ENCODE data around the gene TSHR.
"Not testable (repeated sequence)": the region's sequence is repeated elsewhere in the genome, so short reads cannot be mapped to it uniquely, and the experiment has no call there.

TSHR gene

DNA sequence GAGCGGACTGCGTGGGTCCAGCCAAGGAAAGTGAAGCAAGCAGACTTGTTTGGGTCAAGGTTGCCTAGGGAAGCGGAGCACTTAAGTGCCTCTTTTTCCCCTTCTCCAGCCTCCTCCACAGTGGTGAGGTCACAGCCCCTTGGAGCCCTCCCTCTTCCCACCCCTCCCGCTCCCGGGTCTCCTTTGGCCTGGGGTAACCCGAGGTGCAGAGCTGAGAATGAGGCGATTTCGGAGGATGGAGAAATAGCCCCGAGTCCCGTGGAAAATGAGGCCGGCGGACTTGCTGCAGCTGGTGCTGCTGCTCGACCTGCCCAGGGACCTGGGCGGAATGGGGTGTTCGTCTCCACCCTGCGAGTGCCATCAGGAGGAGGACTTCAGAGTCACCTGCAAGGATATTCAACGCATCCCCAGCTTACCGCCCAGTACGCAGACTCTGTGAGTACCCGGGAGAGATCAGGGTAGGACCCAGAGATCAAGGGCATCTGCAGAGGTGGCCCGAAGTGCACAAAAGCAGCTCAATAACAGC lies at the start of gene TSHR:
TSHR (plus strand) TSS at position 206 of the 526 bp plus-strand sequence; CDS start at position 266, 60 bp downstream.
- DNase-seq: peak; percentile 91

DNA sequence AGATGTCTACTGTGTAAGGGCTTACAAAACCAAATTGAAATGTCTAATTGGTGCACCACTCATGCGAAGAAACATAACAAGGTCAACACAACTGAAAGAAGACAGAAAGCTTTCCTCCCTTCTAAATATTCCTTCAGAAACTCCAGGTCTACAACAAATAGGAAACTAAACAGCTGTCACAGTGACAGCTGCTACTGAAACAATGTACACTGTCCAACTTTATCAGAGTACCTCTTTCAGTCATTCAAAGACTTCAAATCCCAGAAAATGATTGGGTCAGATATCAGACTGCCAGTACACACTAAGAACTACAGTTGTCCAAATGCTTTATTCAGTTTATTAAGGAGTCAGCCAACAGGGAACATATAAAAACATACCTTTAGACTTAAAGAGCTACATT lies 49.1 kb upstream of the TSHR start:
- no peak for DNase-seq

DNA sequence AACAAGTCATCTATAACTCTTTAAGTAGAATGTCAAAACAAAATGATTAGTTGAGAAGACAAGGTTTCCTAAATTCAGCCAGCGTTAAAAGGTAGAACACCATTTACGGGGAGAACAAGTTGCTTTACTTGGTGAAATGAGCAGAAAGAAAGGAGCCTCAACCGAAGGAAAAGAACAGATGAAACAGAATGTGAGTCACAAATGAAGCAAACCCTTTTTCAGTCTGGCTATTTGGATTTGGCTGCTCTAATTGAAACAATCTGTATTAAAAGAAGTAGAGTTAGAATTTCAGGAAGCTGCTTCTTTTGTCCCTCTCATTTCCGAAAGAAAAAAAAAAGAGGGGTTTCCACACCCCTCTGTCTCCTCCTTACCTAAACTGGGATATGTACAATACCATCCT lies 48.5 kb upstream of the TSHR start:
- no peak for DNase-seq

DNA sequence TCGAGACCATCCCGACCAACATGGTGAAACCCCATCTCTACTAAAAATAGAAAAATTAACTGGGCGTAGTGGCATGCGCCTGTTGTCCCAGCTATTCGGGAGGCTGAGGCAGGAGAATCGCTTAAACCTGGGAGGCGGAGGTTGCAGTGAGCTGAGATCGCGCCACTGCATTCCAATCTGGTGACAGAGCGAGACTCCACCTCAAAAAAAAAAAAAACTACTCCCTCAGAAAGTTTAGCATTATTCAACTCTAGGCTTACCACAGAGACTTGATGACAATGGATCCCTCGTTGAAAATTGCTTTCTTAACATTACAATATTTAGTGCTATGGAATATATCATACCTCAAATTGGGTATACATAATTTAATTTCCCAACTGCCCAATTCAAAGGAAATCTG lies 43.4 kb upstream of the TSHR start:
- DNase-seq: not testable (repeated sequence)

DNA sequence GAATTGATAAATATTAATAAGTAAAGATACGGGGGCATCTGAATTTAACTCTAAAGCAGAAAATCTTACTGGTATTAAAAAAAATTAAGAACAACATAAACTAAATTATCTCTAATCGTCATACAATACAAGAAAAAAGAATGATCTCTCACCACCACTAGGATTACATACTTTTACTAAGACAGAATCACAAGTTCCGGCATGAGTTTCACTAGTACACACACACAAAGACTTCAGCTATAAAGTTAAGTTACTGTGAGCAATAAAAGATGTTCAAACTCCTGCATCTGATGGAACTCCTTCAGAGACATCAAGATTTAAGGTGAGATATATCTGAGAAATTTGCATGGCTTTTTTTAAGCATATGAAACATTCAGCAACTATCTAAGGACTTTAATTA lies 35.8 kb upstream of the TSHR start:
- DNase-seq: no peak

DNA sequence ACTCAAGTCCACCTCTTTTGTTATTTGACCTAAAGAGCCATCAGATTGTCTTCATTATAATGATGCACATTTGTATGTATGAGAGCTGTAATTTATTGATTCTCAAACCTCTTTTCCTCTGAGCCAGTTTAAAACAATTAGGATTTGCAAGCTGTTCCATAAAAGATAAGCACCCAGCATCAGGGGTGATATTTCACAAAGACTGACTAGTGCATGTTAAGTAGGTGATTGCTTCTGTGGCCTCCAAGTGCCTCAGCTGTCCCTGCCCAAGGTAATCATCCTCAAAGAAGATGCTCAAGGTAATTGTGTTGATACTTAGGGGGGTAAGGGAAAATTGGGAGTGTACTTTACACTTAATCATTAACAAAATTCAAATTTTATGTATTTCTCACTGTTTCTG lies 32.1 kb upstream of the TSHR start:
- peak; percentile 76 for DNase-seq

DNA sequence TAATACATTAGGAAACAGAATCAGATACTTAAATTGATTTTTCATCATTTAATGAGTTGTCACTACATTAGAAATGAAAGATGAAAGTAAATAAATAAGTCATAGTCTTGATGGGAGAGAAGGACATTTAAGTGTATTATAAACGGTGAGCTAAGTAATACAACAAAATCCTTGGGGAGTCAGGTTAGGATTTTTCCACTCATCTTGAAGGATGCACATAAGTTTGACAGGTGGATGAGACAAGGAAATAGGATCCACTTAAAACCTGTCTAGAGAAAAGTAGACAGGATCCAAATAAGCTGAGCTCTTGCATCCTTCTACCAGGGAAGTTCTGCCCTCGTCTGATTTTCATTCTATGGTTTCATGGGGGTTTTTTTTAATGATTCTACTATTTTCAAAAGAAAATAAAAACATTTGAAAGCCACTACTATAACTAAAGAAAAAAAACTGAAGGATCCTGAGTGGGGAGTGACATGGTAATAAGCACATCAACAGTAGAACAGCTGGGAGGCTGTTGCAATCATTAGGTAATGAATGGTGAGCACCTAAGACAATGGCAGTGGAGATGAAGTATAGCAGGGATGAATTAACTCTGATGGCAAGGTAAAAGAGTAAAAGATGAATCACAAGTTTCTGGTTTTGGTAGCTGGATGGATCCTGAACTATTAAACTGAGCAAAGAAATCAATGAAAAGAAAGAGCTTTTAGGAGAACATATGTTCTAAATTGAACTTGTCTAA lies 30.9 kb upstream of the TSHR start:
- DNase-seq: peak; percentile 78

DNA sequence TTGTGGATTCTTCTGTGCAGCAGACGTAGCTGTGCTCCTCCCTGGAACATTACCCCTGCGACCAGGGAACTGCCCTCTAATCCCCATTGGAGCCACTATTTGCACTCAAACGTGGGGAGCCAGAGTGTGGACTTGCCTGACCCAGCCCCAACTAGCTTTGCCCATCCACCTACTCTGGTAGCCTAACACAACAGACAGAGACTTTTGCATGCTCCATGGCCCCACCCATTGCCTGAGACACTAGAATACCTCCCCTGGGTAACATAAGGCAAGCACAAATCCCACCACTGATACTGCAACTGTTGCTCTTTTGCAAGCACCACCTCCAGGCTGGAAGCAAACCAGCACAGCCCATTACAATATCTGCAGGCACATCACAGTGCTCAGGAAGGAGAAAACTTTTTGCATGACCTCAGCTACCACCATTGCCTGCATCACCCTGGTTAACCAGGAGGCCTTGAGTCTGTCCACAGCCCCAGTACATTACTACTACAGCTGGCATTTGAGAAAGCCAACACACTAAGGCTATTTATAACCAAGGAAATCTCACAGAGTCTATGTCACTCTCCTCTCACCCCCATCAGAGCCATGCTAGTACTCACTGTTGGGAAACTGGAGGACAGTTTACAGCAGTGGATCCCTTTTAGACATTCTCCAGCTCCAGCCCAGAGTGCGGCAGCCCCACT lies 28.9 kb upstream of the TSHR start:
- DNase-seq: no peak

DNA sequence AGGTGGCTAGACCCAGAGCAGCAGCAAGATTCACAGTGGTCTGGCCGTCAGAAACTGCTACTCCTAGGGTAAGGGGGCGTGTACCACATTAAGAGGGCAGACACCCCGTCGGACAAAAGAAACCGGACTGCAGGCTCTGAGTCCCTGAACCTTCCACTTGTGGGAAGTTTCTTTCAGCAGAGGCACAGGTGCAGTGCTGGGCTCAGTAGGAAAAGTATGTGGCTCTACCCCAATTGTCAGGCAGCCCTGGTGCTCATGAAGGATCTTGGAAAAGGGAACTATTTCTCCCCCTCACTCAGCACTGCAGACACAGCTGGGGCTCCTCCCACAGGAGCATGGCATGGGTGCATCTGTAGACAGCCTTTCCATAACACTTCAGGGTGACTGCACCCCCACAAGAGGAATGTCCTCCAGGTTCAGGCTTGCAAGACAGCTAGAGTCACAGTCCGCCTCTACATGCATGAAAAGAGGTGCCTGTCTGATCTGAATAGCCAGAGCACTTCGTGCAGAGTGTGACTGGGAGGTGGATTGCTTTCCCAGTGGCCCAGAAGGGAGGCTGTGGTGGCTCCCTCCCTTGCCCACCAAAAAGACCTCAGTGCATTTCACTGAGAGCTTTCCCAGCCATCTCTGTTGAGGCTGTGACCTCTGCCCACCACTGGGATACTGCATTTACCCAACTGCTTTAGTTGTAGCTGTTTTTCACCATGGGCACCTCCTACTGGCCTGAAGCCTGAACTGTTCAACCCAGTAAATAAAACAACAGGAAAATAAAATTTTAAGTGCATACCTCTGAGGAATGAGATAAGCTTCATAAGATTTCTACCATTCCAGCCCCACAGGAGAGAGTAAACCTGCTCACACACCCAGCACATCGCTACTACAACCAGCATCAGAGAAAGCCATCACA lies 28.1 kb upstream of the TSHR start:
- no peak for DNase-seq

DNA sequence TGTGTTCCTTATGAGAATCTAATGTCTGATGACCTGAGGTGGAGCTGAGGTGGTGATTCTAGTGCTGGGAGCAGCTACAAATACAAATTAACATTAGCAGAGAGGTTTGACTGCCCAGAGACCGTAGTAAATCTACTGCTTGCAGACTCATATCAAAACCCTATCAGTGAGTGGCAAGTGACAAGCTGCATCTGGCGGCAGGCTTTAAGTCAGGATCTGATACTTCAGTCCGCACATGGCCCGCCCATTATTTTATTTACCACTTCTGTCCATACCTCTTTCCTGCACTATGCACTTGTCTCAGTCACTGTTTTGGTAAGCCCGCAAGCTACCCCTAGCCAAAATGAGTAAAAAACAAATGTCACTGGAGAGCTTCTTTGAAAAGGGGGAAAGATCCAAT lies 25.3 kb upstream of the TSHR start:
- DNase-seq: no peak

DNA sequence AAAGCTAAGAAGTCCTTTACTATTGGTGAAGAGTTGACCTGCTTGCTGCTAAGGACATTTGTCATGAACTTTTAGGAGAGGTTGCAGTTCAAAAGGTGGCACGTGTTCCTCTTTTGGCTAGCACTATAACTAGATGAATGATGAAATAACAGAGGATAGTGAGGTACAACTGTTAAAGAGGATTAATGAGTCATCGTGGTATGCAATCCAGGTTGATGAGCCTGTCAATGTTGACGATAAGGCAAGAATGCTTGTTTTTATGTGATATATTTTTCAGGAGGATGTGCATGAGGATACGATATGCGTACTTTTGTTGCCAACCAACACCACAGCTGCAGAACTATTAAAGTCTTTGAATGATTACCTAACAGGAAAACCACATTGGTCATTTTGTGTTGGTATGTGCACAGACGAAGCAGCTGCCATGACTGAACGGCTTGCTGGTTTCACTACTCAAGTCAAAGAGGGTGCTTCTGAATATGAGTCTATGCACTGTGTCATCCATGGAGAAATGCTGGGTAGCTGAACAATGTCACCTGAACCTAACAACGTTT lies 24.5 kb upstream of the TSHR start:
- no peak for DNase-seq

DNA sequence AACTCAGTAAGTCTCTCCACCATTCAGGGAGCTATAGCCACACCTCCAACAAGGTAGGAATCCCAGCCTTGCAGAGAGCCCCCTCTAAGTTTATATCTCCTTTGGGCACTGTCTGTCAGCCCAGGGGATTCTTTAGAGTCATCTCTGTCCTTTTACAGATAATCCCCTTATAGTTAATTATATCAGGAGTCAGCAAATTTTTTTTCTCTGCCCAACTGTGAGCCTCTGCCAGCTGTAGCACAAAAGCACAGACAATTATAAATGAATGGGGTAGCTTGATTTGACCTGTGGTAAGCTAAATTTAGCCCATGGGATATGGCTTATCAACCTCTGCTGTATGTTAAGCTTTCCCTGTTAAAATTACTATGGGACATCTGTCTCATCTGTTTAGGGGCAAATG lies 22.1 kb upstream of the TSHR start:
- peak; percentile 64 for DNase-seq

DNA sequence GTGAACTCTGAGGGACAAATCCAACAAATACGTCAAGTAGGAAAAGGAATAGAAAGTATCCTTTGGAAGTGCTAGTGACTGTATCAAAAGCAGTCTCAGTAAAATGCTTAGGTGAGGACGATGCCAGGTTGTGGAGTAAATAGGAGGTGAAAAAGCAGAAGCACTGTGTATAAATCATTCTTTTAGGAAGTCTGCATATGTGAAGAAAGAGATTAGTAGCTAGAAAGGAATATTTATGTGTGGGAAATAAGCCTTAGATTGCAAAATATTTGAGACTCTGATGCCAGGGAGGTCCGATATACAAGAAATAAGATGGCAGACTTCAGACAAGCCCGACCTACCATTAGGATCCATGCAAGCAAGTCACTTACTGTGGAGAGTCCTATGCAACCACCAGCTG lies 21.7 kb upstream of the TSHR start:
- no peak for DNase-seq

DNA sequence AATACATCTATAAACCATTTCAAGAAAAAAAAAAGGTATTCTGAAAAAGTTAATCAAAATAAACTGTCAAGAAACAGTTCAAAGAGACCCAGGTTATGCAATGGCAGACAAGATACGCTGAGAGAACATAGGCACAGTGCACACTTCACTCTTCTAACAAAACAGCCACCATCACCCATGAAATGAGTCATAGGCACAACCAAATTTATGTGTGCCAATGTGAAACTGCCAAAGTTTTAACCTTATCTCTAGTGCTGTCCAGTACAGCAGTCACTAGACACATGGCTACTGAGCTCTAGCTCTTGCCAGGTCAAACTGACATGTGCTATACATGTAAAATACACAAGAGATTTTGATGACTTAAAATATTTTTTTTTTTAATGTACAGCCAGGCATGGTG lies 15.3 kb upstream of the TSHR start:
- peak; percentile 23 for DNase-seq

DNA sequence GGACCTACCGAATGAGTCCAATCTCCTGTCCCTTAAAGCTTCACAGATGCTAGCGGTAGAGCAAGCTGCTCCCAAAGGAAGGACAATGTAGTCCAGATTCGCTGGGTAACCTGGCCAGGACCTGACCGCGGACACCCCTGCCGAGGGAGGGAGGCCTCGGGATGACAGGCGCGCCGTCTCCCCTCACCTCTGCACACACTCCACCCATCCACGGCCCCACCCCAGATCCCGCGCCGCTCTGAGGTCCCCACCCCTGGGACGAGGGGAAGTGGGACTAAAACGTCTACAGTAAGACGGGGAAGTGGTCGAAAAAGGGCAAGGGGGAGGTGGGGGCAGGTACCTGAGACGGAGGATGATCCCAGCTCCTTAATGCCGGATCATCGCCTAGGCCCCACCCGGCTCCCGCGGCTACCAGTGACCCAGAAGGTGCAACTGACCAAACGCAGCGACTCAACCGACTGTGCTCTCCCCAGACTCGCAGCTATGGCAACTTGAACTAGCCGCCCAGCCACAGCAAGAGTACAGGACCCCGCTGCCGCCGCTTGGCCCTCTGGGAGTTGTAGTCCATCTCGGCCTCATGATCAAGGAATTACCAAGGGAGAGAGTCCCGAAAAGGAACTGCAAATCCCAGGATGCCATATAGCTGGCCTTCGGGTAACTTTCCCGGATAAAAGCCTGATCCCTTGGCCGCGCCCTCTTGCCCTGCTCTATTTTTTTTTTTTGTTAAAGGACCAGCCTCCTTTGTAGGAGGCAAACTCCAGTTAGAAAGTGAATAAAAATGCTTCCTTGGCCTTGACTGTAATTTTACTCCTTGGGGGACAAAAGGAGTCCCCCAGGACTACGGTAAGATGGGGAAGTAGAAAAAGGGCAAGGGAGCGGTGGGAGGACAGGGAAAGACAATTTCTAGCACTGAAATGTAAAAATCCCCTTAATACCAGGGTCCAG lies 13.9 kb upstream of the TSHR start, which contains the start of gene CEP128:
CEP128 (minus strand) TSS at position 498 of the 945 bp plus-strand sequence.
- peak; percentile 100 for DNase-seq

DNA sequence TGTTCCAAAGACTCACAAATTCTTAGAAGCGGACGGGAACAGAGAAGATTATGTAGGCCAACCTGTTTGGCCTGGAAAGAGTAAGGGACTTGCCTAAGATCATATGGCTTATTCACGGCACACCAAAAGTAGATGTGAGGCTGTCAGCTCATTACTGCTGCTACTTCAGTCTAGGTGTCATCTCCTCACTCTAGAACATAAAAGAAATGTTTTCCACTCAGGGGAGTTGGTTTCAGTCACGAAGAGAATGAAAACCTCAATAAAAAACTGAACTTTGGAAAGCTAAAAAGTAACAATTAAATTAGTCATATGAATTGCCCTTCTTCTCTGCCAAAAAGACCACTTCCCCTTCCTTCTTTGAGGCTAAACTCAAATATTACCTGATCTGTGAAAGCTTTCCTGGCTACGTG lies 13.2 kb upstream of the TSHR start:
- DNase-seq: peak; percentile 50

DNA sequence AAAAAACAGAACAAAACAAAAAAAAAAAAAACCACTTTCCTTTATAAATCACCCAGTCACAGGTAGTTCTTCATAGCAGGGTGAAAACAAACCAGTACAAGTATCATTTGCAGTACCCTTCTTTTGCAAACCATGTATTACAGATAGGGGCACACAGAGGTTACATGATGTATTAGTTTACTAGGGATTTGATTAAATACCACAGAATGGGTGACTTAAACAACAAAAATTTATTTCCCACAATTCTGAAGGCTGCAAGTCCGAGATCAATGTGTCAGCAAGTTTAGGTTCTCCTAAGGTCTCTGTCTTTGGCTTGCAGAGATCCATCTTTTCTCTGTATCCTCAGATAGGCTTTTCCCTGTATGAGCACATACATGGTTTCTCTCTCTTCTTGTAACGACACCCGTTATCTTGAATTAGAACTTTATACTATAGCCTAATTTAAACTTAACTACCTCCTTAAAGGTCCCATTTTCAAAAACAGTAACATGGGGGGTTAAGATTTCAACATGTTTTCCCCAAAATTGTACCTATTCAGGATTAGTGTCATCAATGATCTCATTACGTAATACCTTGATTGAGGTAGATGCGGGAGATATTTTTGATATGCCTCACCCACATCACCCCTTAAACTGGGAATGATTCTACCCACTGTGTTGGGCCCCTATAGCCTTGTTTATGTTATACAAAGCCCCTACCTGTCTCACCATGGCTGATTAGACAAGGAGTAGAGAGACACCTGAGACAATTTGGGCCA lies 10.4 kb upstream of the TSHR start:
- DNase-seq: no peak

DNA sequence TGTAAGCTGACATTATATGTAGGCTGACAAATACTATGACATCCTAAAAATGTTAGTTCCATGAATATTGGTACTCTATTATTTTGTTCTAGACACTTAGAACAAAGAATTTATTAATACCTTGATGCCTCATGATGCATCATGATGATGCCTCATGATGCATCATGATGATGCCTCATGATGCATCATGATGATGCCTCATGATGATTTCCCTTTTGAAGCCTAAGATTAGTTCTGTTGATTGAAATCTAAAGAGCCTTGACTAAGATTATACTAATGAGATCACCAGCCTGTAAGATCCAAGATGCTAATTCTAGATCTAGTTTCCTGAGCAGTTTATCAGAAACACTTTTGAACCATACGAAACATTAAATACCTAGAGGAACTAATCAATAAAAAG lies 9.2 kb upstream of the TSHR start:
- DNase-seq: no peak

DNA sequence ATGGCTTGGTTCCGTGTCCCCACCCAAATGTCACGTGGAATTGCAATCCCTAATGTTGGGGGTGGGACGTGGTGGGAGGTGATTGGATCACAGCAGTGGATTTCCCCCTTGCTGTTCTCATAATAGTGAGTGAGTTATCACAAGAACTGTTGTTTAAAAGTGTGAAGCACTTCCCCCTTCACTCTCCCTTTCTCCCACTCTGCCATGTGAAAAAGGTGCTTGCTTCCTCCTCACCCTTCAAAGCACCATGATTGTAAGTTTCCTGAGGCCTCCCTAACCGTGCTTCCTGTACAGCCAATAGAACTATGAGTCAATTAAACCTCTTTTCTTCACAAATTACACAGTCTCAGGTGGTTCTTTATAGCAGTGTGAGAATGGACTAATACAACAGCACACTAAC lies 8.6 kb upstream of the TSHR start:
- DNase-seq: no peak

DNA sequence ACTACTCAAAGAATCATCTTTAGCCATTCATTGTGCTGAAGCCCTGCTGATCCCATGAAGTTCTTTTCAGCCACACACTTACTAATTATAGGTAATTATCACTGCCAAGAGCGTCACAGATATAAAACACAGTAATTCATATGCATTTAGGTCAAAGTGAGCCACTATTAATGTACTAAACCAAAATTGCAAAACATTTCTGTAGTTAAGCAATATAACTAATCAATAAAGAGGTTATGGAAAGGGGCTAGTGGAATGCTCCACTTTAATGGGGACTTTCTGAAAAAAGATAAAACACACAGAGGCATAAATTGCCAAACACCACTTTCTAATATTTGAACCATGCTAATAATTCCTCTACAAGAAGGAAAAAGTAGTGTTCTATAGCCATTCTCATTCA lies 7.1 kb upstream of the TSHR start:
- peak; percentile 69 for DNase-seq

DNA sequence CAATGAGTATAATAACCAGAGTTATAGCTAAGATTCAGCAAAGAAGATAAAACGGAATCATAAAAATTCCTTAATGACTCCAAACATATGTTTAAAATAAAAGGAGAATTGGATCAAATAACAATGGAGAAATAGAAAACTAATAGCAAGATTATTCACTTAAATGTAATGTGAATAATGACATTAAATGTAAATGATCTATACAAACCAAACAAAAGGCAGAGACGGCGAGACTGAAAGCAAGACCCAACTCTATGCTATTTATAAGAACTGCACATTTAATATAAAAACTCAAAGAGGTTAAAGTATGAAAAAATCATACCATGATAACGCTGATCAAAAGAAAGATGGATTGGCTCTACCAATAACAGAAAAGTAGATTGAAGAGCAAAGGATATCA lies 3.9 kb upstream of the TSHR start:
- no peak for DNase-seq

Data from NCI-H69 (cell line).